ENCODE data around the gene SIX2.
A peak's percentile ranks its signal among the peaks of the same experiment; 100 is the strongest.

SIX2 gene

DNA sequence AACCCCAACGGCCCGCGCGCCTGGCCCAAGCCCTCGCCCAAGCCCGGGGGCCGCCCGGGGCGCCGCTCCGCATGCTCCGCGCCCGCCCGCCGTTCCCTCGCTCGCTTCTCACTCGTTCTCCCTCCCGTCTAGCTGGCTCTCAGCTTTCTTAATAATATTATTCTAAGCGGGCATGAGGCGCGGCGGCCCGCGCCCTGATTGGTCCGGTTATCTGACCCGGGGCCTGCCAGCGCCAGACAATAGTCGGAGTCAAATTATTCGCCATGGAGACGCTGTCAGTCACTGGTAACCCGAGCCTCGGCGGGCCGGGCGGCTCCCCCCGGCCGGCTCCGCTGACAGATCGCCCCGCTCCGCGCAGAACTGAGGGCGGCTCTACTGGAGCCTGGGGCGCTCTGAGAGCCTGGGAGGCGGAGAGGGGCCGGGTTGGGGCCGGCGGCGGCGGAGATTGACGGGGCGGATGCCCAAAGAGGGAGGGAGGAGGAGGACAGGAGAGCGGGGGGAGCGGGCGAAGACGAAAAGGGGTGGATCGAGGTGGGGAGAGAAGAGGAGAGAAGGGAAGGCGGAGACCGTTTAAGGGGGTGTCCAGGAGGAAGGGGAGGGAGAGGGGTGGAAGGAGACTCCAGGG lies at the start of gene SIX2:
Gene SIX2 (minus strand): TSS at position 150 of the 625 bp plus-strand sequence. CDS start 342 bp downstream, outside the sequence.
- peak; percentile 36 for DNase-seq (ENCODE audit: low read depth, low spot score)
- TF ChIP-seq, protein P1, sequence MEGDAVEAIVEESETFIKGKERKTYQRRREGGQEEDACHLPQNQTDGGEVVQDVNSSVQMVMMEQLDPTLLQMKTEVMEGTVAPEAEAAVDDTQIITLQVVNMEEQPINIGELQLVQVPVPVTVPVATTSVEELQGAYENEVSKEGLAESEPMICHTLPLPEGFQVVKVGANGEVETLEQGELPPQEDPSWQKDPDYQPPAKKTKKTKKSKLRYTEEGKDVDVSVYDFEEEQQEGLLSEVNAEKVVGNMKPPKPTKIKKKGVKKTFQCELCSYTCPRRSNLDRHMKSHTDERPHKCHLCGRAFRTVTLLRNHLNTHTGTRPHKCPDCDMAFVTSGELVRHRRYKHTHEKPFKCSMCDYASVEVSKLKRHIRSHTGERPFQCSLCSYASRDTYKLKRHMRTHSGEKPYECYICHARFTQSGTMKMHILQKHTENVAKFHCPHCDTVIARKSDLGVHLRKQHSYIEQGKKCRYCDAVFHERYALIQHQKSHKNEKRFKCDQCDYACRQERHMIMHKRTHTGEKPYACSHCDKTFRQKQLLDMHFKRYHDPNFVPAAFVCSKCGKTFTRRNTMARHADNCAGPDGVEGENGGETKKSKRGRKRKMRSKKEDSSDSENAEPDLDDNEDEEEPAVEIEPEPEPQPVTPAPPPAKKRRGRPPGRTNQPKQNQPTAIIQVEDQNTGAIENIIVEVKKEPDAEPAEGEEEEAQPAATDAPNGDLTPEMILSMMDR (IDR thresholded peaks at IDR 0.05; ENCODE audit: insufficient read depth, low read length, missing control alignments) = no peak
- POLR2A ChIA-PET = interaction anchor here (1.0 kb wide), 1 partner anchor 51 kb away, joined by 3 read pairs; no protein-coding TSS in a partner anchor
- CTCF ChIA-PET = interaction anchor here (1.1 kb wide), 1 partner anchor 486 kb away, joined by 3 read pairs; no protein-coding TSS in a partner anchor
- peak within 1 kb of the TSS; percentile 54 for H3K4me3 ChIP-seq (ENCODE audit: low read depth, low read length)

DNA sequence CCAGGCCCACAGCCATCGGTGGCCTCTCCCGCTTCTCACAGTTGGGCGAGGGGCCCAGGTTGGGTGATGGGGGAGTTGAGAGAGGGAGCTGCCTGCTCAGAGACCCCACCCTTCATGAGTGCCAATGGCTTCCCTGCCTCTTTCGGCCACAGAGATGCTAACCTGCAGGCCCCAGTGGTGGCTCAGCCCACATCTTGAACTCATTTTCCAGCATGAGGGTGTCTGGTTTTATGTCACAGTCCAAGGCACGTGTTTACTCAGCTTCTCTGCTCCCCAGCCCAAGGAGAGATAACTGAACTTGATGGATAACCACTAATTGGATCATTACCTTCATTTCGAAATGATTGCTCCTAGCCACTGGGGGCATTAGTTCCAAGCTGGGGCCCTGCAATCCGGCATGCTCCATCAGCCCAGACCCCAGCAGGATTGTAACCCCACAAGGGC lies 45.9 kb upstream of the SIX2 start:
- TF ChIP-seq, protein P1 (IDR thresholded peaks at IDR 0.05; ENCODE audit: insufficient read depth, low read length, missing control alignments) = no peak
- no peak for DNase-seq (ENCODE audit: low read depth, low spot score)
- ChIA-PET CTCF (no interaction called here), POLR2A (no interaction called here)
- no peak overlapping the region for H3K4me3 ChIP-seq (ENCODE audit: low read depth, low read length)

DNA sequence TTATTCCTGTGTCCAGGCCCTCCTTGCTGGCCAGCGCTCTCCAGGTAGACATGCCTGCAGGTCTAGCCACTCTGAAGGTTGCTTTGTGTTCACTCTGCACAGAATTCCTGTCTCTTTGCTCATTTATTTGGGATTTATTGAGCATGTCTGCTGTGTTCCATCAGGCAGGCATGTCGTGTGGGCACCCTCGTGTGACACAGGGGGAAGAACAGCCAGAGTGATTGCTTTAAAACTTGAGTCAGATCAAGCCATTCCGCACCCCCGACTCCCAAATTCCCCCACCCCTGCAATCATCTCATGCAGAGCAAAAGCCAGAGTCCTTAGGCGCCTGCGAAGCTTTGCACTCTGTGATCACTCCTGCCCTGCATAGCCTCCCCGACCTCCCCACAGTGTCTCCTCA lies 44.7 kb upstream of the SIX2 start:
- TF ChIP-seq, protein P1 (IDR thresholded peaks at IDR 0.05; ENCODE audit: insufficient read depth, low read length, missing control alignments) = no peak
- ChIA-PET POLR2A (no interaction called here), CTCF (no interaction called here)
- no peak overlapping the region for H3K4me3 ChIP-seq (ENCODE audit: low read depth, low read length)
- no peak for DNase-seq (ENCODE audit: low read depth, low spot score)

DNA sequence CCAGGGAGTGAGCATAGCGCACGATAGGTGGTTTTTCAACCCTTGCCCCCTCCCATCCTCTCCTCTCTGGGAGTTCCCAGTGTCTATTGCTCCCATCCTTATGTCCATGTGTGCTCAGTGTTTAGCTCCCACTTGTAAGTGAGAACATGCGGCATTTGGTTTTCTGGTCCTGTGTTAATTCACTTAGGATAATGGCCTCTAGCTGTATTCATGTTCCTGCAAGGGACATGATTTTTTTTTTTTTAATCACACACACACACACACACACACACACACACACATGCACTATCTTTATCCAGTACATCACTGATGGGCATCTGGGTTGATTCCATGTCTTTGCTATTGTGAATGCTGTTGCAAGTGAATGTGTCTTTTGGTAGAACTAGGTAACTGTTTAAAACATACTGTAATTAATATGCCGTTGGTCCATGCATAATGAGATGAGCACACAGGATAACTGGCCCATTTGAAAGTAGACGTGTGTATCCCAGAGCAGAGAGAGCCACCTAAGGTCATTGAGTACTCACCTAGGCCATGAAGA lies 43.2 kb upstream of the SIX2 start:
- DNase-seq (ENCODE audit: low read depth, low spot score) = no peak
- ChIA-PET POLR2A (no interaction called here), CTCF (no interaction called here)
- H3K4me3 ChIP-seq (ENCODE audit: low read depth, low read length) = no peak overlapping the region
- TF ChIP-seq, protein P1 (IDR thresholded peaks at IDR 0.05; ENCODE audit: insufficient read depth, low read length, missing control alignments) = no peak

DNA sequence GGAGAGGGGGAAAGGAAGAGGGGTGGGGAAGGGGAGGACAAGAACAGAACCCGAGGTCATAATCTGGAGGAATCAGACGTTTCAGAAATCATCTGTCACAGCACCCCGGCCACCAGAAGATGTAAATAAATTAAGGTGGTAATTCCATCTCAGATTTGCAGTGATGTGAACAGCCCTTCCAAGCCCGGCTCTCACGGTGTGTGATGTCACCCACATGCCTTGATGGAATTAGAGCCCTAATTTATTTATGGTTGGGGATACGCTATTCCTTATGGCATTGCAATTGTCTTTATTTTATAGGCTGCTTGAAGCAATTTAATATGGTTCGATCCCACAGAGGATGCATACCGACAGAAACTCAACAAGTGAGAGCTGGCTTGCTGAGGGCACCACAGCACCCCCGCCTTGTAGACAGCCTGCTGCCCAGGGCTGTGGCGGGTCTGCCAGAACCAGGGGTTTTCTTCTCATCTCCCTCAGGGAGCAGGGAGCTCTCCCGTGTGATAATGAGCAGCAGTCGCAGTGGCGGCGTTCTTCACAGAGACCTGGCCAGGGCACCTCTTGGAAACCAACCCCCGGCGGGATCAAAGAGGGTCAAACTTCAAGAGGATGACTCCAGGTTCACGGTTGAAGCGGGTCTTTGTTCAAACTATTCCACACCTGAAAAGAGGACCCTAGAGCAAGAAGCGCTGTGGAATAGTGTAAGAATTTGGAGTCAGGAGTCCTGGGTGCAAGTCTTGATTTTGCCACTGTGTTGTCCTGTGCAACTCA lies 40.5 kb upstream of the SIX2 start:
- CTCF ChIA-PET = no interaction called here
- POLR2A ChIA-PET = no interaction called here
- H3K4me3 ChIP-seq (ENCODE audit: low read depth, low read length) = no peak overlapping the region
- TF ChIP-seq, protein P1 (IDR thresholded peaks at IDR 0.05; ENCODE audit: insufficient read depth, low read length, missing control alignments) = no peak
- DNase-seq (ENCODE audit: low read depth, low spot score) = no peak

DNA sequence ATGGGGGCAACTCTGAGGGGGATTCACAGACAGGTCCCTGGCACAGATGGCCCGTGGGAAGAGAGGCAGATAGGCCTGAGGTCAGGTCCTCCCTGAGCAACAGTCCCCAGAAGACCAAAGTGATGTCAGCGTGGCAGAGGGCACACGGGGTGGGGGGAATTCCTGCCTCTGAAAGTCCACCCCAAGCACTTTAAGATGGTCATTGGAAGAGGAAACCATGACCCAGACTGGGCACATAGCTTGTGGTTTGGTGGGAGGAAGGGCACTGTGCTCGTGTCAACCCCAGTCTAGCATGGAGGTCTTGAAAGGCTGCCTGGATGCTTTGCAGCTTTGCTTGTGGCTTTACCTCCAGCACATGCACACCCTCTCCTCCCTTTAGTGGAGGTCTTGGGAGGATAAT lies 38.0 kb upstream of the SIX2 start:
- TF ChIP-seq, protein P1 (IDR thresholded peaks at IDR 0.05; ENCODE audit: insufficient read depth, low read length, missing control alignments) = no peak
- ChIA-PET POLR2A (interaction anchor here (0.7 kb wide), 1 partner anchor 14 kb away, joined by 3 read pairs; no protein-coding TSS in a partner anchor), CTCF (interaction anchor here (1.2 kb wide), 1 partner anchor 447 kb away, joined by 5 read pairs; no protein-coding TSS in a partner anchor)
- no peak overlapping the region for H3K4me3 ChIP-seq (ENCODE audit: low read depth, low read length)
- DNase-seq (ENCODE audit: low read depth, low spot score) = no peak
